Epidermal melanocyte (primary cell): Measurements from ENCODE around the gene IL23A.
"Not testable (repeated sequence)": the region's sequence is repeated elsewhere in the genome, so short reads cannot be mapped to it uniquely, and the experiment has no call there.

Source experiments
- DNase-seq: peaks from one replicate; pipeline ENCODE4 v3.0.0; 2011; ENCODE audit warnings: low spot score; ENCODE audit not compliant: insufficient read length

Gene IL23A

GRCh38 chr12:56338308-56339157, at the start of gene IL23A:
IL23A (plus strand) TSS chr12:56338884; CDS start chr12:56339045, 161 bp downstream.
- no peak for DNase-seq

GRCh38 chr12:56293795-56294194, 44.9 kb upstream of the IL23A start:
- DNase-seq = no peak

GRCh38 chr12:56296295-56296694, 42.4 kb upstream of the IL23A start:
- no peak for DNase-seq

GRCh38 chr12:56297400-56297799, 41.3 kb upstream of the IL23A start:
- no peak for DNase-seq

GRCh38 chr12:56298828-56299227, 39.9 kb upstream of the IL23A start:
- no peak for DNase-seq

- no peak for DNase-seq
Observed at GRCh38 chr12:56299308-56299852, 39.3 kb upstream of the IL23A start.

- peak; percentile 93 for DNase-seq
Observed at GRCh38 chr12:56299853-56300643, 38.6 kb upstream of the IL23A start, which contains the start of gene CS. CS (minus strand) TSS chr12:56300330; CDS start chr12:56300201, 129 bp downstream.

GRCh38 chr12:56300644-56301464, 37.8 kb upstream of the IL23A start:
- peak; percentile 19 for DNase-seq

GRCh38 chr12:56304276-56304675, 34.4 kb upstream of the IL23A start:
- no peak for DNase-seq

GRCh38 chr12:56304872-56305590, 33.7 kb upstream of the IL23A start:
- DNase-seq = no peak

- no peak for DNase-seq
Observed at GRCh38 chr12:56307221-56307965, 31.3 kb upstream of the IL23A start.

GRCh38 chr12:56308714-56309113, 30.0 kb upstream of the IL23A start:
- no peak for DNase-seq

GRCh38 chr12:56311003-56311402, 27.7 kb upstream of the IL23A start:
- DNase-seq = no peak

- DNase-seq = peak; percentile 65
Observed at GRCh38 chr12:56315249-56315621, 23.4 kb upstream of the IL23A start.

GRCh38 chr12:56315622-56316473, 22.8 kb upstream of the IL23A start, which contains the start of gene CNPY2:
CNPY2 (minus strand) TSS chr12:56315988; CDS start chr12:56315217, 771 bp downstream.
- DNase-seq = peak; percentile 89

GRCh38 chr12:56317675-56318074, 21.0 kb upstream of the IL23A start:
- DNase-seq = no peak

GRCh38 chr12:56321027-56321426, 17.7 kb upstream of the IL23A start:
- DNase-seq = no peak

GRCh38 chr12:56321610-56322009, 17.1 kb upstream of the IL23A start:
- not testable (repeated sequence) for DNase-seq

GRCh38 chr12:56324206-56324605, 14.5 kb upstream of the IL23A start:
- DNase-seq = no peak
